Right kidney (tissue), 9 donors: ENCODE results near the gene RCBTB1.
"Not testable (repeated sequence)": the region's sequence is repeated elsewhere in the genome, so short reads cannot be mapped to it uniquely, and the experiment has no call there.

Experiments used
- DNase-seq: peaks from one replicate; pipeline ENCODE4 v3.0.0-alpha.2; 2016
- long read RNA-seq, 8 donors: transcript quantifications; one replicate each; lab custom pipeline, GENCODE V29; 2026

Gene RCBTB1
- long read RNA-seq, donor 1, full-length matches to known transcripts = 6 of 6 reads
- long read RNA-seq, donor 1, partial matches to known transcripts = 0 of 6 reads
- long read RNA-seq, donor 1, other reads (novel, unspliced or antisense) = 0 of 6 reads
- long read RNA-seq, donor 2, full-length matches to known transcripts = 3 of 3 reads
- long read RNA-seq, donor 2, partial matches to known transcripts = 0 of 3 reads
- long read RNA-seq, donor 2, other reads (novel, unspliced or antisense) = 0 of 3 reads
- long read RNA-seq, donor 3, full-length matches to known transcripts = 3 of 3 reads
- long read RNA-seq, donor 3, partial matches to known transcripts = 0 of 3 reads
- long read RNA-seq, donor 3, other reads (novel, unspliced or antisense) = 0 of 3 reads
- long read RNA-seq, donor 4, full-length matches to known transcripts = 5 of 17 reads
- long read RNA-seq, donor 4, partial matches to known transcripts = 12 of 17 reads
- long read RNA-seq, donor 4, other reads (novel, unspliced or antisense) = 0 of 17 reads
- long read RNA-seq, donor 5, full-length matches to known transcripts = 5 of 5 reads
- long read RNA-seq, donor 5, partial matches to known transcripts = 0 of 5 reads
- long read RNA-seq, donor 5, other reads (novel, unspliced or antisense) = 0 of 5 reads
- long read RNA-seq, donor 6, full-length matches to known transcripts = 7 of 7 reads
- long read RNA-seq, donor 6, partial matches to known transcripts = 0 of 7 reads
- long read RNA-seq, donor 6, other reads (novel, unspliced or antisense) = 0 of 7 reads
- long read RNA-seq, donor 7, full-length matches to known transcripts = 7 of 7 reads
- long read RNA-seq, donor 7, partial matches to known transcripts = 0 of 7 reads
- long read RNA-seq, donor 7, other reads (novel, unspliced or antisense) = 0 of 7 reads
- long read RNA-seq, donor 8, full-length matches to known transcripts = 5 of 5 reads
- long read RNA-seq, donor 8, partial matches to known transcripts = 0 of 5 reads
- long read RNA-seq, donor 8, other reads (novel, unspliced or antisense) = 0 of 5 reads

DNA sequence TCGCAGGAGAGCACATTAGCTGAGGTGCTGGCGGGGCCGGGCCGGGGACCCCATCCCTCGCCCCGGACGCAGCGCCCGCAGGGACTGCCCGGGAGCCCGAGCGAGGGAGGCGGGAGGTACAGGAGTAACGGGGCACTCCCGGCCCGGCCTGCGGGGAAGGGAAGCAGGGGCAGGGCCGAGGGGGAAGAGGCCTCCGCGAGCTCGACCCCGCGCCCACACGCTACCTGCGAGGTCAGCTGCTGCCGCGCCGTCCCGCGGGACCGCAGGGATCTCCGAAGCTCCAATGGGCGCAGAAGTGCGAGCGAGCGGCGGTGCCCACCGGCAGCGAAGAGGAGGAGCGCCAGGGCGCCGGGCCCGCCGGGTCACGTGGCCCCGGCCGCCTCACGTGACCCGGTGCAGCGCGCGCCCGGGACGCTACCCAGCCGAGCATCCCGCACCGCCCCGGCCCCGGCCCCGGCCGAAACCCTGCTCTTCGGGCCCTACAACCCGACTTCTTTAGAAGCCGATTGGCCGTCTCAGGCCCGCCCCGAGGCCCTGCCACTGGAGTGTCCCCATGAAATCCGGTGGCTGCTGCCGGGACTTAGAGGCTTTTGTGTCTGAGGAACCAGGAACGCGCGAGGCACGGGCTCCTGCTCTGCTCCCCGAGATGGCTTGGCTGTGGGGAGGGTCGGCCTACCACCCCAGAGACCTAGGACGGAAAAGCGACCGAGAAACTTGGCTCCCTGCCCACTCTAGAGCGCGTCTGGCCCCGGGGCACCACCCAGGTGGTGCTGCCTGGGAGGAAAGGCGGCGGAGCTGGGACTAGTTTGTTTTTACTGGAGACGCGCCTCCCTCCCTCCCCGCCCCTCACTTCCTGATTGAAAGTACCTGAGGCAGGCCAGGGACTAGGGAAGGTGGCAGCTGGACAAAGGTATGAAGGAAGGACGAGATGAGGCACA is at the start of gene RCBTB1:
Gene RCBTB1, minus strand, starts transcription at position 339 of the 938 bp plus-strand sequence. CDS start 18,279 bp downstream, outside the sequence.
- DNase-seq = peak; percentile 95

DNA sequence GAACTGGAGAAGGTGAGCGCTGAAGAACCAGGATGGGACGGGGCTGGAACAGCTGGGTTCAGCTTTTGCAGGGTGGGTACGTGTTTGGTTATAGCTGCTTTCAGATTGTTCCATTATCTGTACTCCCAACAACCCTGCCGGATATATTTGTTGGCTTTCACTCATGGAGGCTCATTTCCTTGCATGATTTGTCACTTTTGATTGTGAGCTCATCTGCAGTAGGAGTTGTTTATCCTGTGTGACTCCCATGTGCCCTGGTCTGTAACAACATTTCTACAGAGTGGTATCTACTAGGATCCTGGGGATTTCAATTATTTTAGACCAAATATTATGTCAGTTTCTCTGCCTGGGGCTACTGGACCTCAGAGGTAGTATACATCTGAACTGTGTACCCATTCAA is 48.4 kb upstream of the RCBTB1 start:
- no peak for DNase-seq

GRCh38 chr13:49632156-49632555 is 46.8 kb upstream of the RCBTB1 start:
- no peak for DNase-seq

DNA sequence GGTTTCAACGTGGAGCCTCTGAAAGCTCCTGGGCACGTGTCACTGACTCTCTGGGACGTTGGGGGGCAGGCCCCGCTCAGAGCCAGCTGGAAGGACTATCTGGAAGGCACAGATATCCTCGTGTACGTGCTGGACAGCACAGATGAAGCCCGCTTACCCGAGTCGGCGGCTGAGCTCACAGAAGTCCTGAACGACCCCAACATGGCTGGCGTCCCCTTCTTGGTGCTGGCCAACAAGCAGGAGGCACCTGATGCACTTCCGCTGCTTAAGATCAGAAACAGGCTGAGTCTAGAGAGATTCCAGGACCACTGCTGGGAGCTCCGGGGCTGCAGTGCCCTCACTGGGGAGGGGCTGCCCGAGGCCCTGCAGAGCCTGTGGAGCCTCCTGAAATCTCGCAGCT is 45.2 kb upstream of the RCBTB1 start:
- no peak for DNase-seq

DNA sequence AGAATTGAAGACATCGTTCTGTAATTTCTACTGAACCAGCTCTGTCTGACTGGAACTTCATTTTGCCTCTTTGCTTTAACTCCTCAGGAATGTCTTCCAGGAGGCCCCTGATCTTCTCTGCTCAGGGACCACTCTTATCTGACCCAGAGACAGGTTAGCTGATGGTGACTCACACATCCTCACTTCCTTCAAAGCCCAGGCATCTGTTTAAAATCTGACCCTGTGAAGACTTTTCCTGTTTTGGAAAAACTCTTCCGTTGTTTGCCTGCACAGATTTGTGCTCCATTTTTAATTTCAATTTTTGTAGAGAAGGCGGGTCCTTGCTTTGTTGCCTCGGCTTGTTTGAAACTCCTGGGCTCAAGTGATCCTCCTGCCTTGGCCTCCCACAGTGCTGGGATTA is 44.6 kb upstream of the RCBTB1 start:
- no peak for DNase-seq

GRCh38 chr13:49629196-49629938 is 44.0 kb upstream of the RCBTB1 start:
- DNase-seq = no peak

- no peak for DNase-seq
Observed at GRCh38 chr13:49627831-49628652, 42.7 kb upstream of the RCBTB1 start, which contains the start of gene ARL11. ARL11 (plus strand) TSS chr13:49628507; CDS start chr13:49630448, 1,941 bp downstream.

DNA sequence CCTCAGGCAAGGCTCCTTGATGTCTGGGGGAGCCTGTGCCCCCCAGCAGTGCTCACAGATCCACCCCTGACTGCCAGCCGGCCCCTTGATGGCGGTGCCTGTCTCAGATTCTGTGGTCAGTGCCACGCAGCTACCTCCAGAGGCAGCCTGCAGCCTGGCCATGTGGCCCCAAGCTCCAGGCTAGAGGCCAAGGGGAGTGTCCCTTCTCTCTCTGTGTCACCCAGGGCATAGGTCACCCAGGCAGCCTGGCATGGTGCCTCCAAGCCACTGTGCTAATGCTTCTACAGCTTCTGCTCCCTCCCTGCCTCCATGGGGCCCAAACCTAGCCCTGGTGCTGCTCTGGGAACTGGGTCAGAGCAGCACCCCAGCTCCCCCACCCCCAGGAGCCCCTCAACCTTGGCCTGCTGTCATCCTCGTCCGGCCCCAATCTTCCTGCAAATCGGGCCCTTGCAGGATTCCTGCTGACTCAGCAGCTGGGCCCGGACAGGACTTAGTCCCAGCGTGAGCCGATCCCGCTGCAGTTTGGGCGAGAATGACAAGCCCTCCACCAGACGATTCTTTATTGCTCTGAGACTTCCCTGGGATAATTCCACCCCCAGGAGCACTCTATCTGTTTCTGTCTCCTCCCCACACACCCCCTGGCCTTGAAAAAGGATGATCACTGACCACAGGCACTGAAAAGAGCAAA is 40.2 kb upstream of the RCBTB1 start:
- no peak for DNase-seq

- DNase-seq = no peak
Observed at GRCh38 chr13:49624229-49624628, 38.9 kb upstream of the RCBTB1 start.

DNA sequence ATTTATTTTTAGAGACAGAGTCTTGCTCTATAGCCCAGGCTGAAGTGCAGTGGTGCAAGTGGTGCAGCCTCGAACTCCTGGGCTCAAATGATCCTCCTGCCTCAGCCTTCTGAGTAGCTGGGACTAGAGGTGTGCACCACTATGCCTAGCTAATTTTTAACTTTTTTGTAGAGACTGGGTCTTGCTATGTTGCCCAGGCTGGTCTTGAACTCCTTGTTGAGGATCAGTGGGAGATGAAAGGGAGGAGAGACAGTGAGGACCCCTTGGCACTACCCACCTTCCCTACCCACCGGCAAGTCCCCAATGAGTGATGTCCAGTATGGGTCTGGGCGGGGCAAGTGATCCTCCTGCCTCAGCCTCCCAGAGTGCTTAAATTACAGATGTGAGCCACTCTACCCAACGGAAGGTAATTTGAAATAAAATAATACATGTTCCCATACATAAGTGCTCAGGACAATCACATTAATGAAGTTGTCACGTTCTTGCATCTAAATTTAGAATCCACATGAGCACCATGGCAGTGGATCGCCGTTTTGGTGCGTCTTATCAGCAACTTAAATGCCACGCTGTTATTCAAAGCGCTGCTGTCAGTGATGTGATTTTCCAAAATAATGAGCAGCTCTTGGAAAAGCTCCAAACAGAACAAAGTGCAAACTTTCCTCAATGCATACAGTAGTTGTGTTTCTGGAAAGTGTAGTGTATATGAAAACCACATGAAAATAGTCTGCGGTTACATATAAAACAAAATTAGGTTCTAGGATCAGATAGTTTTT is 37.0 kb upstream of the RCBTB1 start:
- DNase-seq = no peak

- no peak for DNase-seq
Observed at GRCh38 chr13:49620170-49620621, 34.8 kb upstream of the RCBTB1 start.

DNA sequence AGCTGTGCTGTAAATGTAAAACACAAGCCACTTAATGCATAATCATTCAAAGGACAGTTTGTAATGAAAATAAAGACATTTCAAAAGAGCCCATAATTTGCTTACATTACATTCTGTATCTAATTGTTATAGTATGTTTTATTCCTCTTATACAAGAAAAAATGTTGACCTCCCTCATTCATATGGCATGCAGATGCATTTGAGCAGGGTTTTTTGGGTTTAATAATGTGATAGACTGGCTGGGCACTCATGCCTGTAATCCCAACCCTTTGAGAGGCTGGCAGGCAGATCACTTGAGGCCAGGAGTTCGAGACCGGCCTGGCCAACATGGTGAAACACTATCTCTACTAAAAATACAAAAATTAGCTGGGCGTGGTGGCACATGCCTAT is 31.3 kb upstream of the RCBTB1 start:
- no peak for DNase-seq

DNA sequence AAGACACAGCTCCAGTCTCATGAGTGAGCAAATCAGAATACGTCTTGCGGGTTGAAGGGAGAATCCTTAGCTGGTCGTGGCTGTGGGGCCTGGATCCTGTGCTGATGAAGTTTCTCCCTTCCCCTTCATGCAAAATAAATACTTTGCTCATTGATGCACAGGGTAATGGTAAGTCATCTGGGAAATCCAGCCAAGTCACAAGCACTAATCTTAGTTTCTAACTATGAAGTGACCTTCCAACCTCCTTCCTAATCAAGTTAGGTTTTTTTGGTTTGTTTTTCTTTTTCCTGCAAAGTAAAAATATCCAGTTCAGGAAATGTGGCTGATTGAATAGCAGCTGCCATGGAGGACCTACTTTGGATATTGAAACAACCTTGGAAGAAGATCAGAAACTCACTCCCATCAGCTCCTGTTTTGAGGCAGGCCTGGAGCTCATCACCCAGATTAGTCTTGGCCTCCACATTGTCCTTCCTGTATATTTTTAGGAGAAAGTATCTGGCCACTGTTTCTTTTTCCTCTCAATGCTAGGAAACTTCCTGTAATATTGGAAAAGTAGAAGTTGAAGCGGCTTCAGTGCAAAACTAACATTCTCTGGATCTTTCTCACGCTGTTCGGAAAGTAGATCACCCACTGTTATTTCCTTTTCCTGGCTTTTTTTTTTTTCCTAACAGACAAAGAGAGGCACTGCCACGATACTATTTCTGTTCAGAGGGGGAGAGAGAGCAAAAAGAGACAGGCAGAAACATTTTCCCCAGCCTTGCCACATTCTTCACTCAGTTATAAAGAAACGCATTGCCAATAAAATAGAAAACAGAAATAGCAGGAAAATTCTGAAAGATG is 30.7 kb upstream of the RCBTB1 start:
- no peak for DNase-seq

- not testable (repeated sequence) for DNase-seq
Observed at GRCh38 chr13:49612042-49612441, 26.7 kb upstream of the RCBTB1 start.

- no peak for DNase-seq
Observed at GRCh38 chr13:49610176-49610575, 24.8 kb upstream of the RCBTB1 start.

GRCh38 chr13:49608651-49609331 is 23.4 kb upstream of the RCBTB1 start:
- DNase-seq = no peak

GRCh38 chr13:49607761-49608160 is 22.4 kb upstream of the RCBTB1 start:
- DNase-seq = no peak
